DND-41 (cell line): ENCODE measurements around the gene ZNF394.

Source experiments
- ATAC-seq: fragments of 200-7000 bp; cut with Tn5 transposase; 3 replicates; pipeline ENCODE4 v1.9.1; 2021; ENCODE audit warnings: low read depth; ENCODE audit not compliant: insufficient read depth
- DNase-seq: peaks from one replicate; pipeline ENCODE4 v3.0.0-alpha.2; 2020
- H2AFZ ChIP-seq: 2 replicates; pipeline ENCODE4 v1.6.0; 2012; ENCODE audit warnings: low read depth, low read length
- H3K27ac ChIP-seq: 2 replicates; pipeline ENCODE4 v1.5.1; 2012; ENCODE audit warnings: low read length, inconsistent platforms
- H3K27me3 ChIP-seq: fragments of 200-600 bp; sonication (generic); 2 replicates; pipeline ENCODE4 v1.6.0; 2012; ENCODE audit warnings: low read length, mild to moderate bottlenecking, inconsistent platforms; ENCODE audit not compliant: insufficient read depth, poor library complexity
- H3K36me3 ChIP-seq: 2 replicates; pipeline ENCODE4 v1.5.1; 2012; ENCODE audit warnings: low read length, inconsistent platforms; ENCODE audit not compliant: insufficient read depth
- H3K4me1 ChIP-seq: 2 replicates; pipeline ENCODE4 v1.5.1; 2012; ENCODE audit warnings: mild to moderate bottlenecking, low read length; ENCODE audit not compliant: insufficient read depth
- H3K4me2 ChIP-seq: 2 replicates; pipeline ENCODE4 v1.6.0; 2012; ENCODE audit warnings: mild to moderate bottlenecking, moderate library complexity, low read length, inconsistent platforms; ENCODE audit not compliant: insufficient read depth
- H3K4me3 ChIP-seq, 2 experiments: fragments of 200-600 bp in 1 of 2; shearing (Covaris generic) in 1 of 2; 2 replicates each; pipeline ENCODE4 v1.5.1; 2012 to 2016; ENCODE audit warnings: inconsistent platforms in 2 of 2, low read length in 2 of 2, mild to moderate bottlenecking in 2 of 2, low read depth in 1 of 2, moderate library complexity in 1 of 2
- H3K79me2 ChIP-seq: 2 replicates; pipeline ENCODE4 v1.6.0; 2012; ENCODE audit warnings: low read length, inconsistent platforms; ENCODE audit not compliant: insufficient read depth
- H3K9ac ChIP-seq: 2 replicates; pipeline ENCODE4 v1.6.0; 2012; ENCODE audit warnings: low read depth, mild to moderate bottlenecking, inconsistent platforms, low read length, moderate library complexity
- H3K9me3 ChIP-seq: 2 replicates; pipeline ENCODE4 v1.5.1; 2012; ENCODE audit warnings: low read length, moderate library complexity, mild to moderate bottlenecking, inconsistent platforms; ENCODE audit not compliant: insufficient read depth, severe bottlenecking
- H4K20me1 ChIP-seq: 2 replicates; pipeline ENCODE4 v1.6.0; 2012; ENCODE audit warnings: low read length; ENCODE audit not compliant: insufficient read depth
- CTCF ChIP-seq: IDR thresholded peaks from 2 replicates; pipeline ENCODE4 v1.5.1; 2012; ENCODE audit warnings: borderline replicate concordance, low read length, moderate library complexity, mild to moderate bottlenecking; ENCODE audit not compliant: poor library complexity, severe bottlenecking; ENCODE audit errors: extremely low read depth
- EZH2 ChIP-seq: IDR thresholded peaks from 3 replicates; pipeline ENCODE4 v1.6.1; 2012; ENCODE audit warnings: borderline replicate concordance, low read depth, mild to moderate bottlenecking, moderate library complexity, low read length, inconsistent platforms; ENCODE audit not compliant: severe bottlenecking

ZNF394 gene

DNA sequence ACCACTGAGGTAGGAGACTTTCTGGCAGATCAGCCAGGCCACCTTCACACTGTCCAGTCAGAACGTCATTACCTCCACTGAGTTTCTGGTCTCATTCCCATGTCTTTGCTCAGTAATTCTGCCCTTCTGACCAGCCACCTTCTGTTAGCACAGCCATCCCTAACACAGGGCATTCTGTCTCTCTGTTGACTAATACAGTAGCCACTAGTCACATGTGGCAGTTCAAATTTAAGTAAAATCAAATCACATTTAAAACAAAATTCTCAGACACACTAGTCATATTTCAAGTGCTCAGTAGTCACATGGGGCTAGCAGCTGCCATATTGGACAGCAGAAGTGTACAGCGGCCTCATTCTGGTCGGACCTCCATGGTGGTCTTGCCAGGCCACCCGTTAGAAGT lies 54.0 kb downstream of the ZNF394 start:
- H3K27ac ChIP-seq = no peak overlapping the region
- no peaks in the 10 kb centered on the region for H3K27me3 ChIP-seq
- ATAC-seq (no peak), DNase-seq (no peak)
- H3K4me1 ChIP-seq = peaks cover 3% of the 10 kb centered on the region
- TF ChIP-seq EZH2 = no peak
- no peak for TF ChIP-seq CTCF
- H3K9me3 ChIP-seq = no peaks in the 10 kb centered on the region
- H2AFZ ChIP-seq = no peak overlapping the region
- H3K36me3 ChIP-seq = peaks cover 90% of the 10 kb centered on the region
- peaks cover 21% of the 10 kb centered on the region for H4K20me1 ChIP-seq
- peaks cover 55% of the 10 kb centered on the region for H3K79me2 ChIP-seq
- no peak overlapping the region for H3K4me2 ChIP-seq
- H3K4me3 ChIP-seq = no peak overlapping the region
- no peak overlapping the region for H3K9ac ChIP-seq
